GM18870 (cell line): ENCODE measurements around the gene ADCY4.

Source experiments
- ATAC-seq: cut with Tn5 transposase; IDR thresholded peaks from one replicate; pipeline ENCODE4 v1.9.1; 2021; ENCODE audit warnings: moderate library complexity; ENCODE audit not compliant: unreplicated experiment

Gene ADCY4

GRCh38 chr14:24300326-24300980 is 34.4 kb downstream of the ADCY4 start:
- no peak for ATAC-seq

DNA sequence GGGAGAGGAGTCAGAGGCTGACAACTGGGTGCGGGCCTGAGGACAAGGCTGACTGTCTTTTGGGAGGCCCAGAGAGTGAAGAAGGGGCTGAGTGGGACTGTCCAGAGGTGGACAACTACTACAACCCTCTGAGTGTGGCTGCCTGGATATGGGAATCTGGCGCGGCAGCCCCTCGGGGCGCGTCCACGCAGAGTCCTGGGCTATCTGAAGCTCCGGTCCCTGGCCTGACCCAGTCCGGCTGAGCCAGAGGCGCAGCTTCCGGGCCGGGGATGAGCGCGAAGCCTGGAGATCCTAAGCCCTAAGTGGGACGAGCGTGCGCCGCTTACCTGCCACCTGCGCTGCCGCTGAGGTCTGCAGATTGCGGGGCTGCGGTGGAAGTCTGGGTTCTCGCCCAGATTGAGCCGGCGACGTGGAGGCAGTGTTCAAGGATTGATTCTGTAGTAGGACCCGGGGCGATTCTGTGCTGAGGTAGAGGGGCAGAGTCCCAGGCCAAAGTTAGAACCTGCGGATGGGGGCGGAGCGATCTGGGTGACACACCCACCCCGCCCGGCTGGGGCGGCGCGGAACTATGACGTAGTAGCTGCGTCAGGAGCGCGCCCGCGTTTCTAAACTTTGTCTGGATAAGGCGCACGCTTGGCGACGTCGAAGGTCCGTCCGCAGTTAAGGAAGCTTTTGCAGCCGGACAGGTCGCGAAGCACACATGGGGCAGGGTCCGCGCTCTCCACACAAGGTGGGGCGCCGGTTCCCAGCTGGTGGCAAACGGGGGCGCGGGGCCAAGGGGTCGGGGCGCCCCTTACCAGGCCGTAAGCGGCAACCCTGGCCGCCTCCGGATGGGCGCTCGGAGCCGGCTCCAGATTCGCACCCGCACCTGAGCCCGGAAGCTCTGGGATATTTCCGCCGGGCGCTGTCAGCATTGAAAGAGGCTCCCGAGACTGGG is 35.3 kb downstream of the ADCY4 start, which contains the start of the genes DHRS1 and NOP9:
Gene DHRS1, minus strand, starts transcription at position 526 of the 937 bp plus-strand sequence. CDS start 674 bp downstream, outside the sequence.
Gene NOP9, plus strand, starts transcription at position 596 of the 937 bp plus-strand sequence. Its CDS starts 105 bp downstream, at position 701.
- peak; percentile 54 for ATAC-seq

DNA sequence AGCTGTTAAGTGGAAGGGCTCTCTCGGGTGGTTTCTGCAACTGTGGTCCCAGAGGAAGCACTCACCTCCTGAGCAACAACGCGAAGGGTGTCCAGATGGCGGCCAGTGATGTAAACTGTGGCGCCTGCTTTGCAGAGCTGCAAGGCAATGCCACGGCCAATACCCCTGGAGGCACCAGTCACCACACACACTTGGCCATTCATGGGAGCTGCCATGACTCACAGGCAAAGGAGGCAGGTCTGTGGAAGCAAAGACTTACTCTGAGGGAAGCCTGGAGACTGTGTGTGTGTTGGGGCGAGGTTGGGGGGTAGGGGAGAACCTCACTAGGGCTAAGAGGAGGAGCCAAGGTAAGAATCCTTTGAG is 36.0 kb downstream of the ADCY4 start:
- ATAC-seq = no peak

DNA sequence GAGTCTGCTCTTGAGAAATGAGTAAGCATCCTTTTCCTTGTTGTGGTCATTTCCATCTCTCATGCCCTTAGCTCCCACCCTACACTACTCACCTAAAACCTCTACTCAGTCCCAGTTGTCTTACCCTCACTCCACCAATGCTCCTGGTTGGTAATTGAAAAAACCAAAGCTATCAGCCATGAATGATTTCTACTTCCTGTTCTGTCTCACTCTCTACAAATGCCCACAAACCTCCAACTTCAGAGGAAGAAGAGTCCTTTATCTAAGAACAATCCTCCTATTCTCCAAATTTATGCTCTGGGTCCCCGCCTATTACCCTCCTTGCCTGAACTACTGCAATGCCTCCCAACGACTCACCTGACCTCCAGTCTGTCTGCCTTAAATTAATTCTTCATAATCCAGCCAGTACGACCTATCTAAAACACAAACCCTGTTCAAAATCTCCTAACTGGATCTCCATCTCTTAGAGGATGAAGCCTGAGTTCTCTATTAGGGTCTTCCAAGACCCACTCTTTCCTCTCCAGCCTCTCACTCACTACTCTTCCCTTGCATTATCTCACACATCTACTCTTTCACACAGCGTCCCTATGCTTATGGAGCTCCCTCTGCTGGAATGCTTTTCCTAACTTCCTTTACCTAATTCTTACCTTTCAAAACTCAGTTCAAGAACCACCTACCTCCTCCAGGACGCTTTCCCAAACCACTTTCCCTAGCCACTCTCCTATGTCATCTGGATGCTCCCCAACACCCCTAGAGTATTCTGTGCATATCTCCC is 37.5 kb downstream of the ADCY4 start:
- no peak for ATAC-seq

GRCh38 chr14:24296341-24297157 is 38.3 kb downstream of the ADCY4 start:
- ATAC-seq = peak; percentile 49

DNA sequence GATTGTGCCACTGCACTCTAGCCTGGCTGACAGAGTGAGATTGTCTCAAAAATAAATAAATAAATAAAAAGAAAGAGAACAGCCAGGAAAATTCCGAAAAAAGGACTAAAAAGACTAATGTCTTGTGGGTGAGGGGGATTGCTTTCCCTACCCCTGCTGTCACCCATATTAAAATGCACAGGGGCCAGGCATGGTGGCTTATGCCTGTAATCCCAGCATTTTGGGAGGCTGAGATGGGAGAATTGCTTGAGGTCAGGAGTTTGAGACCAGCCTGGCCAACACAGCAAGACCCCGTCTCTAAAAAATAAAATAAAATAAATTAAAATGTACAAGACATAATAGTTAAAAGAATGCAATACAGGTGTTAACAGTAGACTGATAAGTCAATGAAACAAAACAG is 41.3 kb downstream of the ADCY4 start:
- no peak for ATAC-seq

DNA sequence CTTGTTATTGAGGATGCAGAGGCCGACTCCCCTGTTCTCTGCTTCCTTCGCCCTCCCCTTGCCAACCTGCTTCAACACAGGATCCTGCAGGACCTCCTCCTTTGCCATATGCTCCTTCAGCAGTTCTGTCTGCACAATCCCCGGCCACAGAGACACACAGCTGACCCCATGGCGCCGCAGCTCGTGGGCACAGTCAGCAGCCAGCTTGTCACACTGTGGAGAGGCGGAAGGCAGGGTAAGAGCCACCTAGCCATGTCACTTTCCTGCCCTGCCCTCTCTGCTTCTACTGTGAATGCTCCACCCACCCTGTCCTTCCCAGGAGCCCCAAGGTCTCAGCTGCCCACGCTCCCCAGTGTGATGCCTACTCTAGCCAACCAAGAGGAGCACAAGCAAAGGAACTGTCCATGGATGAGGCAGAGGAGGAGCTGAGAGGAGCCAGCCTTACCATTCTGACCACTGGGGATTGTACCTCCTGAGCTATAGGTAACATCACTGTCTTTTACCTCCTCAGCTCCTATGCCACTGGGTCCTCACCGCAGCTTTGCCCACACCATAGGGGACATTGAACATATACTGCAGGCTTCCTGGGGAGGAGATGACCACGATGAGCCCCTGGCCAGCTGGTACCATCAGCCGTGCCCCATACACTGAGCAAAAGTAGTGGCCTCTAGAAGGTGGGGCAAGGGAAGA is 42.6 kb downstream of the ADCY4 start:
- no peak for ATAC-seq

DNA sequence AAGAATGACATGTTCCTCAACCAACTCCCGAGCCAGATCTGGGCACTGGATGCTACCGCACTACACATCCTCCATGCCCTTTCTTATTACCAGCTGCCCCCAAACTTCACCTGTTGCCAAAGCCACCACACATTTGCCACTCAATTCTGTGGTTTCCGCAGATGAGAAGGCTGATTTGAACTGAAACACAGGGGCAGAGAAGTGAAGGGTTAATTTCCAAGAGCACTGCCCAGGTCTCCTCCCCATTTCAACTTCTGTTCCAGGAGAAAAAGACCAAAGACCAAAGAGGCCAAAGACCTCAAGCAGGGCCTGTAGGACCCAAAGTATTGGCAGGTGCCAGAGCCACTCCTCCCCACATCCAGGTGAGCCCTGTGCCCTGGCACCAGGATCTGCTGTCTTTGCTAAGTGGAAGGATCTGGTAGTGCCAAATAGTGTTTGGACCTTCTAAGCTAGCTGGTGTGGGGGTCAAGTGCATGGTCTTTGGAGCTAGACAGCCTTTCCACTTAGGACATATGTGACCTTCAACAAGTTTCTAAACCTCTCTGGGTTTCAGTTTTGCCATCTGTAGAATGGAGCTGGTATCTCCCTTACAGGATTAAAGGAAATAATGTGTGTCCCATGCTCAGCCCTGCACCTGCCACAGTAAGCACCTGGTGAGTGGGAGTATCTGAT is 43.3 kb downstream of the ADCY4 start:
- ATAC-seq = no peak

DNA sequence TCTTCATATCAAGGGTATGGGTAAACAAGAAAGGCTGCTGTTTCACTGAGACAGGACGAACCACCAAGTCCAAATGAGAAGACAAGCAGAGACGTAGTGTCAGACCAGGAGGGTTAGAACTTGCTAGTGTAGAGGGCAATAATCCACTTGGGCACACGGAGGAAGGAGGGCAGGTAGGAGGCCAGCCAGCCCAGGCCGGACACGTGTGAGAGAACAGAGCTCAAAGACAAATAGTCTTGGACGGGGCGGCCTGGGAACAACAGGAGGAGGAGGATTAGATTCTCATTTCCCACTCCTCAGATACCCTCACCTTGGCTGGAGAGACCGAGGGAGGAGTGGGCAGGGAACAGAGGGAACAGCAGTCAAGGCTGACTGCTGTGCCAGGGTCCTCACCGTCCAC is 44.1 kb downstream of the ADCY4 start:
- ATAC-seq = no peak

DNA sequence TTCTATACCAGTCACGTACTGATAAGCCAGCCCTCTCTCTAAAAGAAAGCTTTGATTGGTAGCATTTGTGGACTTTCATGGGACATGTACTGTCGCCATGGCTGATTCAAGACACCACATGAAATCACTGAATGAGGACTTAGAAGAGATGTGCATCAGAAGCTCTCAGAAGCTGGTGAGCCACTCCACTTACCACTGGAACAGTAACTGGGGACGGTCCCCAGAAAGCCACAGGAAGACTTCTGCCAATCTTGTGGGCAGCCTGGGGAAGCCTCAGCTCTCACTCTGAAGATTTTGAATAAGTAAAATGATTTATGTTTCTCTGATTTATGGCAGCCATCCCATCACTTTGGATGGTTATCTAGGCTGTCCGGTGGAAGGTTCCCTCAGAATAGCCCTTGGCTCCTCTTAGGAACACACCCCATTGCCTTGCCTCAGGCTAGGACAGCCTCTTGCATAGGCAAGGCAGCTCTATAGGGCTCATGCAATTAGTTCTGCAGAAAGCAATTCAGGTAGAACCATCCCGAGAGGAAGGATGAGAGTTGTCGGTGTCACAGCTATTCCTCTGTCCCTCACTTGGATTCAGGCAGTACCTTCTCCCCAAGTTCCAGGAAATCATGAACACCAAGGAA is 45.1 kb downstream of the ADCY4 start:
- no peak for ATAC-seq

- ATAC-seq = no peak
Measured at GRCh38 chr14:24286996-24287395, 47.9 kb downstream of the ADCY4 start.

- no peak for ATAC-seq
Measured at GRCh38 chr14:24285351-24285750, 49.5 kb downstream of the ADCY4 start.

DNA sequence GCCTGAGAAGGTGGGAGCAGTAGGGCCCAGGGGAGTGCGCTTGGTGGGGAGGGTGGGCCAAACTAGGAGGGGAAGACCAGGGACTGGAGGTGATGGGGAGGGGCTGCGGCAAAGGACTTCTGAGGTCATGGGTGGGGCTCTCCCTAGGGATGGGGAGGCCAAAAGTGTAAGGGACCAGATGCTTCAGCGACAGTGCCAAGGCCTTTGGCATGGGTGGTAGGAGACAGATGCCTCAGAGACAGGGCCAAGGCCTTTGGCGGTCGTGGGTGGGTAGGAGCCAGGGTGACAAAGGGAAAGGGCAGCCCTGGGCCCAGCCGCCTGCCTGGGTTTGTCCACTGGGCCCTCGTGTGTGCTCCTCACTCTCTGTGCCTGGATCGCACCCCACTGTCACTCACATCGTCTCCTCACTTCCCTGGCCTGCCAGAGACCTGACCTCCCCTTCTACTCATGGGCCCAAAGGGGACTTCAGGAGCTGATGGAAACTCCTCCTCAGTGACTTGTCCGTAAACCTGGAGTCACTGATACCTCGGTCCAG is 50.3 kb downstream of the ADCY4 start:
- ATAC-seq = no peak

GRCh38 chr14:24283796-24284460 is 50.9 kb downstream of the ADCY4 start:
- no peak for ATAC-seq

DNA sequence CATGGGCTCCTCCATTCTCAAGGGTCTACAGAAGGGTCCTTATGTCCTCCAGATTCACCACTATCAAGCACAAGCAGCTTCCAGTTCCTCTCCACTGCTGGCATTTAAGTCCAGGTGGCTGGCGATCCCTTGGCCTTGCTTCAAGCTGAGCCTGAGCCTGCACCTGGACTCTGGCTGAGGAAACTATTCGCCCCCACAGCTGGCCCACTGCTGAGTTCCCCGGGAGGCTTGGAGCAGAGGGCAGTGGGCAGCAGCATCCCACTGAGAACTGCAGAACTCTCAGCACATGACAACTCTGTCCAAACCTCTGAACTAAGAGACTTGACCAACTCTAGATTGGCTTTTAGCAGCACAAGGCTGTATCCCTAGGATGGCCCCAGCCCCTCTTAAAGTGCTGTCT is 52.1 kb downstream of the ADCY4 start:
- no peak for ATAC-seq

- no peak for ATAC-seq
Measured at GRCh38 chr14:24281636-24282035, 53.2 kb downstream of the ADCY4 start.

DNA sequence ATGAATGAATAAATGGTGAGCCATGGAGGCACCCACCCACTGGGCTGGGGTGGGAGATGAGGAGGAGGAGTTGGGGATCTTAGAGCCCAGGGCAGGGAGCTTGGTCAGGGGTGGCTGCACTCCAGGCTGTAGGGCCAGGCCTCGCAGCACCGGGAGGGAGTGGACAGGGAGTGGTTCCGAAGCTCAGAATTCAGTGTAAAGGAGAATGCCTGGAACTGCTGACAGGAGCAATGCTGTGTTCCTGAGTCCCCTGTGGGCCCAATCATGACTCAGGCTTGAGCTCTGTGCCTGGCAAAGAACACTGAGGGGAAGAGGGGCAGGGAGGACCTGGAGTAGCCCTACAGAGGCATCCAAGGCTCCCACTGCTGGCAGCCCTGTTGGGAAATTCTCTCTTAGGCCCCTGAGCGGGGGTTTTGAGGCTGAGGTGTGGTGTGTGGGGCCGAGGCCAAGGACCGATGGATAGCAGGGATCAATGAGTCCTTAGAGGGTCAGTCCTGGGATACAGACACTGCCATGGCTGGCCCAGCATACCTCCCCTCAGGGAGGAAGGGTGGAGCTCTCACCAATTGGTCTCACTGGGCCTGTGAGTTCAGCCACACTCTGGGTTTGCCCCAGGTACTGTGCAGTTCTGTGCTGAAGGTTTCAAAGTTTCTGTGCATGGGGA is 53.9 kb downstream of the ADCY4 start:
- no peak for ATAC-seq
